SK-N-SH (cell line): ENCODE results near the gene LDB1. TPM values are rescaled to one million over a fixed set of nuclear protein-coding genes. Genes with fewer than 3 reads are reported as not detected.
A peak's percentile ranks its signal among the peaks of the same experiment; 100 is the strongest.

Experiments used
- CTCF ChIA-PET: fragments of 300-600, 350-600 bp; formaldehyde crosslinking; extraction: SDS; loops from one replicate; lab custom pipeline; 2021; lab: Yijun Ruan, JAX
- POLR2A ChIA-PET: fragments of 350-600 bp; sonication (Branson Sonifier 250); formaldehyde crosslinking; extraction: SDS; loops from one replicate; lab custom pipeline; 2020; ENCODE audit warnings: antibody characterized with exemption, inconsistent platforms; lab: Yijun Ruan, JAX
- DNase-seq: peaks from one replicate; pipeline ENCODE4 v3.0.0; 2012
- H2AFZ ChIP-seq: fragments of 200-600 bp; sonication (generic); 2 replicates; pipeline ENCODE4 v1.8.1; 2016; ENCODE audit warnings: antibody characterized with exemption, mild to moderate bottlenecking, low read depth
- H3F3A ChIP-seq: fragments of 200-600 bp; sonication (generic); replicated peaks from 2 replicates; pipeline ENCODE3; 2016; ENCODE audit warnings: antibody characterized with exemption, mild to moderate bottlenecking; ENCODE audit not compliant: insufficient read depth
- H3K27ac ChIP-seq, 2 experiments: fragments of 200-500 bp in 1 of 2; fragments of 200-600 bp in 1 of 2; sonication (Bioruptor generic) in 1 of 2; sonication (generic), shearing (Covaris generic) in 1 of 2; 2 replicates each; pipeline versions ENCODE4 v1.5.1 to v1.6.1; 2014 to 2016; ENCODE audit warnings: low read depth in 2 of 2, inconsistent platforms in 1 of 2, low read length in 1 of 2, mild to moderate bottlenecking in 1 of 2, mixed read lengths in 1 of 2
- H3K27me3 ChIP-seq: fragments of 200-600 bp; sonication (generic), shearing (Covaris generic); 2 replicates; pipeline ENCODE4 v1.6.1; 2016; ENCODE audit warnings: mixed run types; ENCODE audit not compliant: insufficient read depth
- H3K36me3 ChIP-seq, 2 experiments: fragments of 200-500 bp in 1 of 2; fragments of 200-600 bp in 1 of 2; sonication (Bioruptor generic) in 1 of 2; sonication (generic) in 1 of 2; replicated peaks in 1 of 2; 2 replicates each; pipeline versions ENCODE3 to v1.5.1; 2014 to 2016; ENCODE audit warnings: low read length in 1 of 2, mild to moderate bottlenecking in 1 of 2; ENCODE audit not compliant: insufficient read depth in 2 of 2, control insufficient read depth in 1 of 2
- H3K4me1 ChIP-seq, 2 experiments: fragments of 200-500 bp in 1 of 2; fragments of 200-600 bp in 1 of 2; sonication (Bioruptor generic) in 1 of 2; sonication (generic), shearing (Covaris generic) in 1 of 2; 2 replicates each; pipeline versions ENCODE4 v1.5.1 to v1.6.1; 2014 to 2016; ENCODE audit warnings: low read depth in 1 of 2, low read length in 1 of 2, mixed run types in 1 of 2; ENCODE audit not compliant: insufficient read depth in 2 of 2, control insufficient read depth in 1 of 2
- H3K4me2 ChIP-seq: fragments of 200-600 bp; sonication (generic), shearing (Covaris generic); 2 replicates; pipeline ENCODE4 v1.6.1; 2017; ENCODE audit warnings: mixed run types
- H3K4me3 ChIP-seq, 2 experiments: fragments of 200-500 bp in 1 of 2; fragments of 200-600 bp in 1 of 2; sonication (Bioruptor generic) in 1 of 2; sonication (generic), shearing (Covaris generic) in 1 of 2; 2 replicates each; pipeline versions ENCODE4 v1.5.1 to v1.8.1; 2014 to 2016; ENCODE audit warnings: low read depth in 2 of 2, inconsistent platforms in 1 of 2, low read length in 1 of 2, mild to moderate bottlenecking in 1 of 2, mixed read lengths in 1 of 2, moderate library complexity in 1 of 2
- H3K79me2 ChIP-seq: fragments of 200-600 bp; sonication (generic); 2 replicates; pipeline ENCODE4 v1.8.1; 2017; ENCODE audit warnings: mild to moderate bottlenecking; ENCODE audit not compliant: insufficient read depth
- H3K9ac ChIP-seq: fragments of 200-600 bp; sonication (generic); 2 replicates; pipeline ENCODE4 v1.6.1; 2017; ENCODE audit warnings: mixed run types
- H3K9me2 ChIP-seq: fragments of 200-600 bp; sonication (generic); 2 replicates; pipeline ENCODE4 v1.6.1; 2017; ENCODE audit warnings: mixed run types
- H3K9me3 ChIP-seq: fragments of 200-600 bp; sonication (generic); 2 replicates; pipeline ENCODE4 v1.6.1; 2017; ENCODE audit warnings: mixed run types, mild to moderate bottlenecking, moderate library complexity
- H4K20me1 ChIP-seq: fragments of 200-600 bp; sonication (generic); 2 replicates; pipeline ENCODE4 v1.6.1; 2017; ENCODE audit warnings: mild to moderate bottlenecking, mixed run types; ENCODE audit not compliant: insufficient read depth
- EP300 ChIP-seq, 2 experiments: IDR thresholded peaks; 2 replicates each; pipeline versions ENCODE4 v1.4.0 to v1.6.1; 2012; ENCODE audit warnings: borderline replicate concordance in 1 of 2, low read depth in 1 of 2, low read length in 1 of 2
- EZH2phosphoT487 ChIP-seq: fragments of 200-600 bp; sonication (generic); IDR thresholded peaks from 2 replicates; pipeline ENCODE4 v1.6.1; 2017; ENCODE audit warnings: low read depth, mixed run types, mild to moderate bottlenecking, antibody characterized with exemption, moderate library complexity, borderline replicate concordance
- FOSL2 ChIP-seq: IDR thresholded peaks from 2 replicates; pipeline ENCODE4 v1.4.0; 2012; ENCODE audit warnings: low read depth, mild to moderate bottlenecking, moderate library complexity, borderline replicate concordance
- NRF1 ChIP-seq: IDR thresholded peaks from 2 replicates; pipeline ENCODE4 v1.6.1; 2012; ENCODE audit warnings: low read depth, mild to moderate bottlenecking, low read length
- RCOR1 ChIP-seq: fragments of 150-350 bp; IDR thresholded peaks from 2 replicates; pipeline ENCODE4 v1.6.1; 2017; ENCODE audit warnings: antibody characterized with exemption, low read length
- TAF1 ChIP-seq: IDR thresholded peaks from 2 replicates; pipeline ENCODE4 v1.6.1; 2012; ENCODE audit warnings: low read depth, mild to moderate bottlenecking, low read length, moderate library complexity, borderline replicate concordance
- WGBS: methylation state at CpG from one replicate; pipeline ENCODE4 v1.1.6; 2017; ENCODE audit warnings: low lambda C conversion rate; 5-methylcytosine and 5-hydroxymethylcytosine counted together
- polyA plus RNA-seq, 3 experiments: library from polyadenylated mRNA; depleted of rRNA; stranded (reverse); fragments of >200 nt; gene quantifications; 2 replicates each; pipeline ENCODE4 v1.2.3, GENCODE V29; 2012
- TF ChIP-seq, protein P1 (sequence below): fragments of 200-600 bp; sonication (generic); IDR thresholded peaks from 2 replicates; pipeline ENCODE4 v1.6.1; 2017; ENCODE audit warnings: antibody characterized with exemption, mild to moderate bottlenecking, moderate library complexity
- TF ChIP-seq, protein P2 (sequence below): fragments of 150-350 bp; IDR thresholded peaks from 2 replicates; pipeline ENCODE4 v1.6.1; 2017; ENCODE audit warnings: antibody characterized with exemption, low read length, low read depth, borderline replicate concordance
- TF ChIP-seq, protein P3 (sequence below): IDR thresholded peaks from 2 replicates; pipeline ENCODE4 v1.4.0; 2012; ENCODE audit warnings: low read depth, borderline replicate concordance

Gene LDB1
- polyA plus RNA-seq, 1 of the 3 experiments (the other 2 are of a cell fraction), result 85.9 TPM

DNA sequence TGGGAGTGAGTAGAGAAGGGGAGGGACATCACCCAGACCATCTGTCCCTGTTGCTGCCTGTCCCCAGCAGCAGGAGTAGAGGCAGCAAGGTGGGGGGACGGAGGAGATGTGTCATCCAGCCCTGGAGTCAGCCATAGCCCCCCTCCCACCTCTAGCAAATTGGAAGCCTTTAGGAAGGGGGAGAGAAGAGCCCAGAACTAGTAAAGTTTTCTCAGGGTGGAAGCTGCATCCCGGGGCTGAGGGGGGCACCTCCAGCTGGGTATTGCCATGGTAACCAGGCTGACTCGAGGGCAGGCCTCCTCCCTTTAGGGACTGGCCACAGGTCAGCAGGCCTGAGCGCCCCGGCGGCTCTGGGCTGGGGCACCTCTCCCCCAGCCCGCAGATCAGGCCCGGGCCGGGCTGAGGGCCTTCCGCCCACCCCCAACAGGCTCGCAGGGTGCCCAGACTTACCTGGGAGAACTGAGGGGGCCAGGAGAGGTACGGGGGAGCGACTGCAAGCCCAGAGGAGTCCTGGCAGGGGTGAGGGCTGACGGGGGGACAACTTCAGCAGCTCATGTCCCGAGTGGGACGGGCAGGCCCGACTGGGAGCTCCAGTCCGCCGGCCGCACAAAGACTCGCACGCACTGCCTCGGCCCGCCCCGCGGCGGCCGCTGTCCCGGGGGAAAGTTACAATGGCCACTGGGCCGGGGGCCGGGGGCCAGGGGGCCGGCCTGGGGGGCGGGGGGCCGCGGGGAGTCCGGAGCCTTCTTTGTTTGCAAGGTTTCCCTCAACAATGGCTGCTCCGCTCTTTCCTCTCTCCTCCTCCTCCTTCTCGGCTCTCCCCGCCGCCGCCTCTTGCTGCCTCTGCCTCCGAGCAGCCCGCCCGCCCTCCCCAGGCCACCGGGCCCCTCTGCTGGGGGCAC is 6.0 kb downstream of the LDB1 start:
- WGBS, result under 1% methylated on average over 16 of the region's 45 CpGs
- peaks cover 47% of the 10 kb centered on the region for H4K20me1 ChIP-seq
- TF ChIP-seq, protein P1, sequence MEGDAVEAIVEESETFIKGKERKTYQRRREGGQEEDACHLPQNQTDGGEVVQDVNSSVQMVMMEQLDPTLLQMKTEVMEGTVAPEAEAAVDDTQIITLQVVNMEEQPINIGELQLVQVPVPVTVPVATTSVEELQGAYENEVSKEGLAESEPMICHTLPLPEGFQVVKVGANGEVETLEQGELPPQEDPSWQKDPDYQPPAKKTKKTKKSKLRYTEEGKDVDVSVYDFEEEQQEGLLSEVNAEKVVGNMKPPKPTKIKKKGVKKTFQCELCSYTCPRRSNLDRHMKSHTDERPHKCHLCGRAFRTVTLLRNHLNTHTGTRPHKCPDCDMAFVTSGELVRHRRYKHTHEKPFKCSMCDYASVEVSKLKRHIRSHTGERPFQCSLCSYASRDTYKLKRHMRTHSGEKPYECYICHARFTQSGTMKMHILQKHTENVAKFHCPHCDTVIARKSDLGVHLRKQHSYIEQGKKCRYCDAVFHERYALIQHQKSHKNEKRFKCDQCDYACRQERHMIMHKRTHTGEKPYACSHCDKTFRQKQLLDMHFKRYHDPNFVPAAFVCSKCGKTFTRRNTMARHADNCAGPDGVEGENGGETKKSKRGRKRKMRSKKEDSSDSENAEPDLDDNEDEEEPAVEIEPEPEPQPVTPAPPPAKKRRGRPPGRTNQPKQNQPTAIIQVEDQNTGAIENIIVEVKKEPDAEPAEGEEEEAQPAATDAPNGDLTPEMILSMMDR, result no peak
- TF ChIP-seq EP300 (IDR thresholded peaks at IDR 0.05; ENCODE audit: borderline replicate concordance in 1 of 2, low read depth in 1 of 2, low read length in 1 of 2), result no peak
- TF ChIP-seq, protein P2, sequence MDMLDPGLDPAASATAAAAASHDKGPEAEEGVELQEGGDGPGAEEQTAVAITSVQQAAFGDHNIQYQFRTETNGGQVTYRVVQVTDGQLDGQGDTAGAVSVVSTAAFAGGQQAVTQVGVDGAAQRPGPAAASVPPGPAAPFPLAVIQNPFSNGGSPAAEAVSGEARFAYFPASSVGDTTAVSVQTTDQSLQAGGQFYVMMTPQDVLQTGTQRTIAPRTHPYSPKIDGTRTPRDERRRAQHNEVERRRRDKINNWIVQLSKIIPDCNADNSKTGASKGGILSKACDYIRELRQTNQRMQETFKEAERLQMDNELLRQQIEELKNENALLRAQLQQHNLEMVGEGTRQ, result no peak
- no peak for TF ChIP-seq NRF1
- TF ChIP-seq EZH2phosphoT487, result no peak
- TF ChIP-seq, protein P3, sequence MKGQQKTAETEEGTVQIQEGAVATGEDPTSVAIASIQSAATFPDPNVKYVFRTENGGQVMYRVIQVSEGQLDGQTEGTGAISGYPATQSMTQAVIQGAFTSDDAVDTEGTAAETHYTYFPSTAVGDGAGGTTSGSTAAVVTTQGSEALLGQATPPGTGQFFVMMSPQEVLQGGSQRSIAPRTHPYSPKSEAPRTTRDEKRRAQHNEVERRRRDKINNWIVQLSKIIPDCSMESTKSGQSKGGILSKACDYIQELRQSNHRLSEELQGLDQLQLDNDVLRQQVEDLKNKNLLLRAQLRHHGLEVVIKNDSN, result no peak
- no peak for TF ChIP-seq FOSL2
- TF ChIP-seq RCOR1, result no peak
- TF ChIP-seq TAF1, result no peak
- peak overlapping the region; percentile 47 to 95 for H3K27ac ChIP-seq
- peak overlapping the region; percentile 94 for H3K4me2 ChIP-seq
- H3K4me3 ChIP-seq, result peak overlapping the region; percentile 72 to 84
- peaks cover 41 to 51% of the 10 kb centered on the region in 2 experiments for H3K4me1 ChIP-seq
- peak; percentile 61 for DNase-seq
- no peaks in the 10 kb centered on the region for H3K27me3 ChIP-seq
- peaks cover 25 to 29% of the 10 kb centered on the region in 2 experiments for H3K36me3 ChIP-seq
- H2AFZ ChIP-seq, result no peak overlapping the region
- H3K79me2 ChIP-seq, result peaks cover 79% of the 10 kb centered on the region
- H3K9ac ChIP-seq, result peak overlapping the region; percentile 86
- ChIA-PET CTCF (interaction anchor here (1.0 to 3.4 kb wide), 4 partner anchors 12 to 1052 kb away, joined by 3 to 12 read pairs (median 5); partner anchors contain the start of gene KAZALD1), POLR2A (interaction anchor here (0.8 to 1.0 kb wide), 2 partner anchors 62 to 307 kb away, joined by 3 read pairs; partner anchors contain the start of gene FBXL15)
- H3F3A ChIP-seq, result peaks cover 21% of the 10 kb centered on the region
- H3K9me2 ChIP-seq, result no peaks in the 10 kb centered on the region
- no peaks in the 10 kb centered on the region for H3K9me3 ChIP-seq
